CD4-positive, alpha-beta memory T cell (primary cell): ENCODE data around the gene GNG7. TPM values are rescaled to one million over a fixed set of nuclear protein-coding genes. Genes with fewer than 3 reads are reported as not detected.

Source experiments
- CTCF ChIA-PET: fragments of 350-600 bp; sonication (Branson Sonifier 250); formaldehyde crosslinking; loops from one replicate; lab custom pipeline; 2021; ENCODE audit warnings: inconsistent platforms; ENCODE audit not compliant: partially characterized antibody; lab: Charles Lee
- POLR2A ChIA-PET: fragments of 350-600 bp; sonication (Branson Sonifier 250); formaldehyde crosslinking; loops from one replicate; lab custom pipeline; 2021; ENCODE audit not compliant: partially characterized antibody; lab: Charles Lee
- DNase-seq, 5 donors: peaks; one replicate each; pipeline versions ENCODE4 v3.0.0 to v3.0.0-alpha.2; 2020 to 2022; ENCODE audit warnings: mixed read lengths in 1 of 5
- H3K27ac ChIP-seq: one replicate; pipeline ENCODE4 v1.7.0; 2013; ENCODE audit warnings: low read depth, low read length
- H3K27me3 ChIP-seq: 2 replicates; pipeline ENCODE4 v1.7.0; 2013; ENCODE audit warnings: mild to moderate bottlenecking, low read length, moderate library complexity; ENCODE audit not compliant: insufficient read depth
- H3K36me3 ChIP-seq: 2 replicates; pipeline ENCODE4 v1.7.0; 2013; ENCODE audit warnings: mild to moderate bottlenecking, low read length, moderate library complexity; ENCODE audit not compliant: insufficient read depth
- H3K4me1 ChIP-seq: 2 replicates; pipeline ENCODE4 v1.7.0; 2013; ENCODE audit warnings: mild to moderate bottlenecking, low read length, moderate library complexity; ENCODE audit not compliant: insufficient read depth
- H3K4me3 ChIP-seq, 2 donors: one replicate each; pipeline ENCODE4 v1.7.0; 2013; ENCODE audit warnings: low read length in 2 of 2, mild to moderate bottlenecking in 1 of 2
- H3K9me3 ChIP-seq, 2 donors: one replicate each; pipeline ENCODE4 v1.7.0; 2013; ENCODE audit warnings: low read length in 2 of 2, control low read depth in 1 of 2; ENCODE audit not compliant: control insufficient read depth in 1 of 2
- H3K27ac Mint-ChIP-seq, 7 donors: one replicate each; pipeline ENCODE4 v1.8.0; 2020 to 2021; ENCODE audit warnings: mixed read lengths in 7 of 7, mild to moderate bottlenecking in 6 of 7, inconsistent platforms in 3 of 7, moderate library complexity in 3 of 7
- H3K27me3 Mint-ChIP-seq, 2 donors: one replicate each; pipeline ENCODE4 v1.8.0; 2020 to 2021; ENCODE audit warnings: mixed read lengths in 2 of 2
- H3K36me3 Mint-ChIP-seq, 2 donors: one replicate each; pipeline ENCODE4 v1.8.0; 2020 to 2021; ENCODE audit warnings: mixed read lengths in 2 of 2, inconsistent platforms in 1 of 2, mild to moderate bottlenecking in 1 of 2
- H3K4me1 Mint-ChIP-seq, 4 donors: one replicate each; pipeline ENCODE4 v1.8.0; 2020 to 2021; ENCODE audit warnings: mixed read lengths in 4 of 4, mild to moderate bottlenecking in 1 of 4
- H3K4me3 Mint-ChIP-seq, 8 donors: one replicate each; pipeline ENCODE4 v1.8.0; 2020 to 2021; ENCODE audit warnings: mixed read lengths in 8 of 8, mild to moderate bottlenecking in 7 of 8, moderate library complexity in 6 of 8, inconsistent platforms in 3 of 8
- H3K9me3 Mint-ChIP-seq, 8 donors: one replicate each; pipeline ENCODE4 v1.8.0; 2020 to 2021; ENCODE audit warnings: mixed read lengths in 8 of 8, mild to moderate bottlenecking in 5 of 8, inconsistent platforms in 3 of 8, moderate library complexity in 1 of 8
- intact Hi-C: fragments of 100-400 bp; cut with micrococcal nuclease; formaldehyde crosslinking; loops from one replicate; pipeline ENCODE4 v1.15.1; 2023
- polyA plus RNA-seq, 2 donors: library from polyadenylated mRNA; unstranded; fragments of 300-500 nt; fragmentation: Illumina TruSeq; gene quantifications; one replicate each; pipeline ENCODE4 v1.2.3, GENCODE V29; 2021
- total RNA-seq, 2 experiments: library from RNA; stranded (reverse); gene quantifications; one replicate each; pipeline ENCODE4 v1.2.3, GENCODE V29; 2021

GNG7 gene
- total and polyA plus RNA-seq, 4 experiments from 2014 or later: 1.9 to 4.2 (median 3.2) TPM

GRCh38 chr19:2615782-2616181, 86.7 kb downstream of the GNG7 start:
- no peak for DNase-seq
- H3K4me3 ChIP-seq: no peak overlapping the region
- no peaks in the 10 kb centered on the region for H3K27me3 ChIP-seq
- ChIA-PET CTCF (interaction anchor here (1.5 to 8.6 kb wide), 6 partner anchors 12 to 143 kb away, joined by 3 to 116 read pairs (median 21); partner anchors contain the start of gene GADD45B), POLR2A (interaction anchor here (0.7 to 8.4 kb wide), 3 partner anchors 54 to 364 kb away, joined by 3 to 231 read pairs (median 4); partner anchors contain the start of gene GADD45B)
- Mint-ChIP-seq H3K9me3 (no peaks in the 10 kb centered on the region), H3K4me3 (no peak overlapping the region), H3K4me1 (peaks cover 34 to 64% (median 49%) of the 10 kb centered on the region in 4 donors), H3K27me3 (no peaks in the 10 kb centered on the region), H3K27ac (no peak overlapping the region), H3K36me3 (no peaks in the 10 kb centered on the region)
- no peak overlapping the region for H3K27ac ChIP-seq
- H3K9me3 ChIP-seq: no peaks in the 10 kb centered on the region
- H3K4me1 ChIP-seq: peaks cover 63% of the 10 kb centered on the region
- H3K36me3 ChIP-seq: no peaks in the 10 kb centered on the region
- intact Hi-C loops: no loop called here

DNA sequence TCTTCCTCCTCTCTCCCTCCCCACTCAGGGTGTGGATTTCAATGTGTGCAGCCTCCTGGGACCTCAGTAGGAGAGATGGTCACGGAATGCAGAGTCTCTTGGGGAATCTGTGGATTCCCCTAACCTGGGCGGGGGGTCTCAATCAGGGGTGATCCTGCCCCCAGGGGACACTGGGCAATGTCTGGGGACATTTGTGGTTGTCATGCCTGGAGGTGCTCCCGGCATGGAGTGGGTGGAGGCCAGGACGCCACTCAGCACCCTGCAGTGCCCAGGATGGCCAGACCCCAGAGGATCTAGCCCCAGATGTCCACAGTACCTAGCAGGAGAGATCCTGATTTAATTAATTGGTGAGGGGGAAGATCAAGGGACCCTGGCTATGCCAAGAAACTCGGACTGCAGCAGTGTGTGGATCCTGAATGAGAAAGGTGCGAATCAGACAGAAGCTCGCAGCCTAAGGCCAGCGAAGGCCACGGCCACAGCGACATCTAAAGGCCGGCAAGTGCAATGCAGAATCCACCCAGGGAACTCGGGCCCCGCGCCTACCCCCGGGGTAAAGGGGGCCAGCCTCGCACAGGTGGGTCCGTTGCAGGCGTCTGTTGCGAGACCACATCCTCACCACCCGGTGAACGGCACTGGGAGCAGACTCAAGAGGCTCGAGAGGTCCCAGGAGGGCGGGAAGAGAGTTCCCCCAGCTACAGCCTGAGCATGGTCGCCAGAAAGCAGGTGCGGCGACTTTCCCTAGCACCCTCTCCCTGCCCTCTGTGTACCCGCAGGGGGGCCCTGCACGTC, 88.8 kb downstream of the GNG7 start:
- DNase-seq: peak; percentile 49 to 57 (median 56)
- H3K27me3 Mint-ChIP-seq: peaks cover 0 to 4% of the 10 kb centered on the region in 2 donors
- H3K36me3 Mint-ChIP-seq: no peaks in the 10 kb centered on the region
- peak overlapping the region in 5 of 8 donors; percentile 7 to 68 (median 25) for H3K4me3 Mint-ChIP-seq
- Histone ChIP-seq H3K4me1 (peaks cover 44% of the 10 kb centered on the region), H3K36me3 (no peaks in the 10 kb centered on the region), H3K9me3 (no peaks in the 10 kb centered on the region), H3K27ac (no peak overlapping the region), H3K27me3 (no peaks in the 10 kb centered on the region), H3K4me3 (no peak overlapping the region)
- ChIA-PET POLR2A (interaction anchor here (0.6 to 9.5 kb wide), 9 partner anchors 9 to 186 kb away, joined by 3 to 258 read pairs (median 3); partner anchors contain the start of genes GADD45B and TIMM13), CTCF (interaction anchor here (0.9 to 8.6 kb wide), 16 partner anchors 9 to 325 kb away, joined by 3 to 123 read pairs (median 6); partner anchors contain the start of genes GADD45B and LMNB2)
- H3K27ac Mint-ChIP-seq: peak overlapping the region in 3 of 7 donors; percentile 22 to 72 (median 47)
- H3K9me3 Mint-ChIP-seq: no peaks in the 10 kb centered on the region
- peaks cover 23 to 59% (median 34%) of the 10 kb centered on the region in 4 donors for H3K4me1 Mint-ChIP-seq
- intact Hi-C loops: loop anchor here (5.0 kb wide), 1 partner anchor 36 kb away; no protein-coding TSS in a partner anchor

GRCh38 chr19:2612619-2613249, 89.8 kb downstream of the GNG7 start:
- ChIA-PET CTCF (interaction anchor here (0.6 to 8.6 kb wide), 11 partner anchors 8 to 221 kb away, joined by 3 to 123 read pairs (median 11); partner anchors contain the start of gene GADD45B), POLR2A (interaction anchor here (0.6 to 9.5 kb wide), 5 partner anchors 8 to 382 kb away, joined by 3 to 258 read pairs (median 6); partner anchors contain the start of gene GADD45B)
- no peak overlapping the region for H3K27ac ChIP-seq
- Mint-ChIP-seq H3K4me1 (peaks cover 21 to 58% (median 33%) of the 10 kb centered on the region in 4 donors), H3K27me3 (peaks cover 1 to 7% of the 10 kb centered on the region in 2 donors), H3K36me3 (peaks cover 0 to 3% of the 10 kb centered on the region in 2 donors), H3K4me3 (no peak overlapping the region), H3K9me3 (no peaks in the 10 kb centered on the region), H3K27ac (peak overlapping the region in 2 of 7 donors; percentile 7 to 18)
- no peaks in the 10 kb centered on the region for H3K9me3 ChIP-seq
- no peak for DNase-seq
- no peaks in the 10 kb centered on the region for H3K27me3 ChIP-seq
- H3K4me3 ChIP-seq: no peak overlapping the region
- H3K4me1 ChIP-seq: peaks cover 44% of the 10 kb centered on the region
- H3K36me3 ChIP-seq: no peaks in the 10 kb centered on the region
- intact Hi-C loops: loop anchor here (5.0 kb wide), 1 partner anchor 35 kb away; no protein-coding TSS in a partner anchor

GRCh38 chr19:2611483-2612464, 90.7 kb downstream of the GNG7 start:
- Mint-ChIP-seq H3K4me1 (peaks cover 19 to 51% (median 30%) of the 10 kb centered on the region in 4 donors), H3K27me3 (peaks cover 2 to 7% of the 10 kb centered on the region in 2 donors), H3K4me3 (peak overlapping the region in 3 of 8 donors; percentile 12 to 85 (median 43)), H3K9me3 (no peaks in the 10 kb centered on the region), H3K36me3 (peaks cover 0 to 3% of the 10 kb centered on the region in 2 donors), H3K27ac (peak overlapping the region in 2 of 7 donors; percentile 73 to 80)
- Histone ChIP-seq H3K27ac (no peak overlapping the region), H3K36me3 (no peaks in the 10 kb centered on the region), H3K4me3 (no peak overlapping the region), H3K27me3 (no peaks in the 10 kb centered on the region), H3K4me1 (peaks cover 37% of the 10 kb centered on the region), H3K9me3 (no peaks in the 10 kb centered on the region)
- intact Hi-C loops: loop anchor here (1.0 to 5.0 kb wide), 4 partner anchors 26 to 137 kb away; no protein-coding TSS in a partner anchor
- DNase-seq: no peak
- POLR2A ChIA-PET: interaction anchor here (0.6 to 9.5 kb wide), 16 partner anchors 9 to 756 kb away, joined by 3 to 258 read pairs (median 4); partner anchors contain the start of gene GADD45B
- CTCF ChIA-PET: interaction anchor here (0.6 to 8.6 kb wide), 35 partner anchors 9 to 376 kb away, joined by 3 to 123 read pairs (median 5); partner anchors contain the start of genes GADD45B, LMNB2, PLEKHJ1 and TIMM13

DNA sequence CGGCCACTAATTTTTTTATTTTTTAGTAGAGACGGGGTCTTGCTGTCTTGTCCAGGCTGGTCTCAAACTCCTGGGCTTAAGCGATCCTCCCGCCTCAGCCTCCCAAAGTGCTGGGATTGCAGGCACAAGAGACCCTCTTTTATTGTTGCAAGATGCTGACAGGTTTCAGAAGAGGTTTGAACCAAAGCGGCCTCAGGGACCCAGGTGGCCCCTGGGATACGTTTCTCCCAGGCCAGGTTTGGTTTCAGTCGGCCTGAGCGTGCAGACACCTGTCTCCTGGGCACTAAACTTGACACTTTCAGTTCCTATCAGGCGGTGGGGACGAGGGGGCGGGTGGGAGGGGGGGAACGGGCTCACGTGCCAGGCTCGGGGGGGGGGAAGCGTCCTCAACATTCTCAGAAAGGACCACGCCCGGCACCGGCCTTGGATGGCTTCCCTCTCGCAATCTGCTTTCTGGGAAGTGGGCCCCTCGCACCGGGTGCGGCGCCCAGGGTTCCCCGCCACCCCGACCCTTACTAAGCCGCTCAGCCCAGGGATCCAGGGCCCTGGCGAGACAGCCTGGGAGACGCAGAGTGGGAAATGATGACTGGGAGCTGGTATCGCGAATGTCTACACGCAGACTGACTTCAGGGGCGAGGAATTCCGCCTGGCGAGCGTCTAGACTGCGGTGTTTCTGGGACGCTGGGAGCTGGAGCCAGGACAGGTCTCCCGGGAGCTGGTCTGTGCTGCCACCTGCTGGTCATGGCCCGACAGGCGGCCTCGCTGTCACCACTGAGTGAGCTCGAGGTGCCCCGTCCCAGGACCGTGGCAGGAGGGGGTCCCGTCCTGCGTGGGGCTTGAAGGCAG, 91.6 kb downstream of the GNG7 start:
- H3K36me3 Mint-ChIP-seq: peaks cover 0 to 3% of the 10 kb centered on the region in 2 donors
- ChIA-PET POLR2A (interaction anchor here (0.7 to 9.5 kb wide), 14 partner anchors 10 to 755 kb away, joined by 3 to 258 read pairs (median 4); partner anchors contain the start of gene GADD45B), CTCF (interaction anchor here (0.6 to 8.6 kb wide), 35 partner anchors 7 to 375 kb away, joined by 3 to 123 read pairs (median 5); partner anchors contain the start of genes GADD45B, LMNB2, PLEKHJ1 and TIMM13)
- Histone ChIP-seq H3K4me3 (peak overlapping the region in 1 of 2 donors; percentile 58), H3K4me1 (peaks cover 32% of the 10 kb centered on the region), H3K27ac (no peak overlapping the region), H3K36me3 (no peaks in the 10 kb centered on the region), H3K9me3 (no peaks in the 10 kb centered on the region), H3K27me3 (no peaks in the 10 kb centered on the region)
- peak; percentile 76 to 87 (median 81) for DNase-seq
- peaks cover 2 to 7% of the 10 kb centered on the region in 2 donors for H3K27me3 Mint-ChIP-seq
- intact Hi-C loops: loop anchor here (1.0 to 5.0 kb wide), 4 partner anchors 26 to 137 kb away; no protein-coding TSS in a partner anchor
- peak overlapping the region; percentile 22 to 85 (median 73) for H3K27ac Mint-ChIP-seq
- H3K9me3 Mint-ChIP-seq: no peaks in the 10 kb centered on the region
- peaks cover 18 to 49% (median 30%) of the 10 kb centered on the region in 4 donors for H3K4me1 Mint-ChIP-seq
- peak overlapping the region; percentile 79 to 92 (median 85) for H3K4me3 Mint-ChIP-seq
